22Rv1 (cell line): ENCODE data around the gene VILL.

ENCODE experiments used
- H3K27ac ChIP-seq: fragments of 450-650 bp; 2 replicates; pipeline ENCODE4 v1.5.1; 2017
- ZFX ChIP-seq: fragments of 450-650 bp; IDR thresholded peaks from 2 replicates; pipeline ENCODE4 v1.6.1; 2017; ENCODE audit warnings: antibody characterized with exemption, borderline replicate concordance
- TF ChIP-seq, protein P1 (sequence below): fragments of 450-650 bp; IDR thresholded peaks from 2 replicates; pipeline ENCODE4 v1.5.1; 2017; ENCODE audit warnings: mild to moderate bottlenecking

Gene VILL

DNA sequence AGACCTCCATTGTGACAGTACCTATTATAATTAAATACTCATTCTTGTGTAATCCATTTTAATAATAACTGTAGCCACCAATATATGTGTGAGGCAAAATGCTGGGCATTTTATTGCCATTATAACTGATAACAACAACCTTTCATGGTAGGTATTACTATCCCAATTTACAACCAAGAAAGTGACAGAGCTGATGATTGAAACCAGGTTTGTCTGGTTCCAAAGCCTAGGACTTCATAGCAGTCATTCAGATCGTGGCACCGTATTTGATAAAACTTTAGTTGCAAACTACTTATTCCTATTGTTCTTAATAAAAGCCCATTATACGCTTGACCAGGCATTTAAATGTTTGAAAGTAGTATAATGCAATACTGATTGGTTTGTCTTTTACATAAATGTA lies 26.4 kb upstream of the VILL start:
- peak overlapping the region; percentile 94 for H3K27ac ChIP-seq
- no peak for TF ChIP-seq ZFX
- TF ChIP-seq, protein P1, sequence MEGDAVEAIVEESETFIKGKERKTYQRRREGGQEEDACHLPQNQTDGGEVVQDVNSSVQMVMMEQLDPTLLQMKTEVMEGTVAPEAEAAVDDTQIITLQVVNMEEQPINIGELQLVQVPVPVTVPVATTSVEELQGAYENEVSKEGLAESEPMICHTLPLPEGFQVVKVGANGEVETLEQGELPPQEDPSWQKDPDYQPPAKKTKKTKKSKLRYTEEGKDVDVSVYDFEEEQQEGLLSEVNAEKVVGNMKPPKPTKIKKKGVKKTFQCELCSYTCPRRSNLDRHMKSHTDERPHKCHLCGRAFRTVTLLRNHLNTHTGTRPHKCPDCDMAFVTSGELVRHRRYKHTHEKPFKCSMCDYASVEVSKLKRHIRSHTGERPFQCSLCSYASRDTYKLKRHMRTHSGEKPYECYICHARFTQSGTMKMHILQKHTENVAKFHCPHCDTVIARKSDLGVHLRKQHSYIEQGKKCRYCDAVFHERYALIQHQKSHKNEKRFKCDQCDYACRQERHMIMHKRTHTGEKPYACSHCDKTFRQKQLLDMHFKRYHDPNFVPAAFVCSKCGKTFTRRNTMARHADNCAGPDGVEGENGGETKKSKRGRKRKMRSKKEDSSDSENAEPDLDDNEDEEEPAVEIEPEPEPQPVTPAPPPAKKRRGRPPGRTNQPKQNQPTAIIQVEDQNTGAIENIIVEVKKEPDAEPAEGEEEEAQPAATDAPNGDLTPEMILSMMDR, result no peak

DNA sequence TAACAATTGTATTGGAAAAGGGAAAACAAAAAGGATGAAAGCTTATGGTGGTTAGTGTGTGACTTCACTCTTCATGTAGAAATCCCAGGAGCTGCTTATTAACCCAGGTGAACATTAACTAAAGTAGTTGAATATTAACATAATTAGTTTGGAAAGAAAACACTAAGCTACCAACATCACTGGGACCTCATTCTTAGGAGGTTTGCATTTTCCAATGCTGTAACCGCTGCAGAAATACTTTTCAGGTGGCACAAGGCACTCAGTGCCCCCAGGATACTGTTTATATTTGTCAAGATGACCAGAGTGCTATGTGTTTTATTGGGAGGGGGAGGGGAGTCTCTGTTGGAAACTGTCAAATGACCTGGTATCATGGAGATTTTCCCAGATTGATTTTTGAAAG lies 25.9 kb upstream of the VILL start:
- TF ChIP-seq ZFX, result no peak
- TF ChIP-seq, protein P1, result no peak
- H3K27ac ChIP-seq, result peak overlapping the region; percentile 94

- peak overlapping the region; percentile 94; the same call in 1 of the 2 replicates for H3K27ac ChIP-seq
- TF ChIP-seq, protein P1, result peak; percentile 82
- no peak for TF ChIP-seq ZFX
Measured at GRCh38 chr3:37967260-37967881, 23.2 kb upstream of the VILL start.

- H3K27ac ChIP-seq, result no peak overlapping the region
- TF ChIP-seq, protein P1, result no peak
- no peak for TF ChIP-seq ZFX
Measured at GRCh38 chr3:37968199-37968598, 22.4 kb upstream of the VILL start.

GRCh38 chr3:37968813-37969595 lies 21.6 kb upstream of the VILL start:
- no peak overlapping the region for H3K27ac ChIP-seq
- no peak for TF ChIP-seq ZFX
- TF ChIP-seq, protein P1, result no peak

DNA sequence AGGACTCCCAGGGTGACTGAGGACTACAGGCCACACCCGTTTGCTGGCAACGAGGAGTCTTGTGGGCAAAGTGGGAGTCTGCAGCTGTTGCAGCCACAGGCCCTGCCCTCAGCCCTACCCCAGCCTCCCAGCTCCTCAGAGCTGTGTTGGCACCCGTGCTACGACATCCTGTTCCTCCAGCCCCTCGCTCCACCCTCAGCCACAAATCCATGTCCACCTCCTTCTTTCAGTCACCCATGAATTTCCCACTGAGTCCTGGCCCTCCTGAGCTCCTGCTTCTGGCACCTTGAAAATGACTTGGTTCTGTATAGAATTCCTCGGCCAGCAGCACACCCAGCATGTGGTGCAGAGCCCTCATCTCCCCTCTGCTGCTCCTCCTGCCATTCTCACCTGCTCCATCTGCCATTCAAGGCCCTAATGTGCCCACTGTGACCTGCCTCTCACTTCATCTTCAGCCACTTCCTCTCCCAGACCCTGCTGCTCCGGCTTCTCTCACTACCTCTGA lies 20.9 kb upstream of the VILL start:
- no peak overlapping the region for H3K27ac ChIP-seq

More for the DNA sequence above, 20.9 kb upstream of the VILL start:
- TF ChIP-seq ZFX, result no peak
- TF ChIP-seq, protein P1, result no peak
